Fibroblast of lung (primary cell): ENCODE results near the gene OS9.

Experiments used
- EZH2 ChIP-seq: IDR thresholded peaks from 2 replicates; pipeline ENCODE4 v1.5.1; 2012; ENCODE audit warnings: low read length, control low read depth, mild to moderate bottlenecking; ENCODE audit errors: missing control alignments
- TF ChIP-seq, protein P1 (sequence below), 2 donors: IDR thresholded peaks in 1 of 2; conservative IDR thresholded peaks in 1 of 2; 1 replicate in 1 of 2; 2 replicates in 1 of 2; pipeline ENCODE4 v1.5.1; 2011 to 2012; ENCODE audit warnings: low read length in 2 of 2, control low read depth in 1 of 2, inconsistent platforms in 1 of 2, low read depth in 1 of 2, mild to moderate bottlenecking in 1 of 2

DNA sequence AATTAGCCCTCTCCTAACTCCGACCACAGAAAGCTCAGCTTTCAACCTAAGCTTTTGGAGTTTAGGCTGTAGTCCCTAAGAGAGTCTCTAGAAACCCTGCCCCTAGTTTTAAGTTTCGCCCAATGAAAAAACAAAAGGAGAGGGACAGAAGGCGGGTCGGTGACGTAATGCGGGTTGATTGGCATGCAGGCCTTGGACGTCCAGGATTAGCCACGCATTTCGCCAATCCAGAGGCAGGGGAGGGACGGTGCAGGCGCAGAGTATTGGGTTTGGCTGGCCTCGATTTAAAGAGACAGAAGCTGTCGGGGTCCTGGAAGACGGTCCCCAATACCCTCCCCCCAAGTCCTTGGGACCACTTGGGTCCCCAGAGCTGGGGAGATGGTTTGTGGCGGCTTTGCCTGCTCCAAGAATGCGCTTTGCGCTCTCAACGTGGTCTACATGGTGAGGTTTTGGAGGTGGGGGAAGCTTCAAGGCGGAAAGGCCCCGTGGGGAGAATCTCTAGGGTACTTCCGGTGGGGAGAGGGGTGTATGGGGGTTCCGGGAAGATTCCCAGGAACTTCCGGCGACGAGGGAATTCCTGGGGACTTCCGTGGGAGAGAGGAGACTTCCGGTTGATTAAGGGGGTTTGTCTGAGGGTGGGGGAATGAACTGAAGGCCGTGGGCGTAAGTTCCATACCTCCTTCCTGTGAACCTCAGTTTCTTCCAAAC, 51.0 kb downstream of the OS9 start, which contains the start of gene TSPAN31:
- TF ChIP-seq, protein P1, sequence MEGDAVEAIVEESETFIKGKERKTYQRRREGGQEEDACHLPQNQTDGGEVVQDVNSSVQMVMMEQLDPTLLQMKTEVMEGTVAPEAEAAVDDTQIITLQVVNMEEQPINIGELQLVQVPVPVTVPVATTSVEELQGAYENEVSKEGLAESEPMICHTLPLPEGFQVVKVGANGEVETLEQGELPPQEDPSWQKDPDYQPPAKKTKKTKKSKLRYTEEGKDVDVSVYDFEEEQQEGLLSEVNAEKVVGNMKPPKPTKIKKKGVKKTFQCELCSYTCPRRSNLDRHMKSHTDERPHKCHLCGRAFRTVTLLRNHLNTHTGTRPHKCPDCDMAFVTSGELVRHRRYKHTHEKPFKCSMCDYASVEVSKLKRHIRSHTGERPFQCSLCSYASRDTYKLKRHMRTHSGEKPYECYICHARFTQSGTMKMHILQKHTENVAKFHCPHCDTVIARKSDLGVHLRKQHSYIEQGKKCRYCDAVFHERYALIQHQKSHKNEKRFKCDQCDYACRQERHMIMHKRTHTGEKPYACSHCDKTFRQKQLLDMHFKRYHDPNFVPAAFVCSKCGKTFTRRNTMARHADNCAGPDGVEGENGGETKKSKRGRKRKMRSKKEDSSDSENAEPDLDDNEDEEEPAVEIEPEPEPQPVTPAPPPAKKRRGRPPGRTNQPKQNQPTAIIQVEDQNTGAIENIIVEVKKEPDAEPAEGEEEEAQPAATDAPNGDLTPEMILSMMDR (conservative IDR thresholded peaks at IDR 0.05 in 1 of 2, IDR thresholded peaks at IDR 0.05 in 1 of 2; ENCODE audit: low read depth in 1 of 2, low read length in 2 of 2), result no peak
- TF ChIP-seq EZH2, result no peak
